Measurements from ENCODE around the gene CARD18. TPM values are rescaled to one million over a fixed set of nuclear protein-coding genes. Genes with fewer than 3 reads are reported as not detected.
"Not testable (repeated sequence)": the region's sequence is repeated elsewhere in the genome, so short reads cannot be mapped to it uniquely, and the experiment has no call there.

The CARD18 gene
- total and polyA plus RNA-seq, 2 experiments from 2014 or later: not detected

- not testable (repeated sequence) for H2AFZ ChIP-seq; H3K27me3 Mint-ChIP-seq (ENCODE audit: insufficient read depth, low read depth, poor library complexity); H3K9me2 ChIP-seq (ENCODE audit: insufficient read depth); H3K79me2 ChIP-seq (replicated peaks; ENCODE audit: insufficient read depth); H4K20me1 ChIP-seq (replicated peaks; ENCODE audit: insufficient read depth); ATAC-seq; H3K4me3 Mint-ChIP-seq; H3K27me3 ChIP-seq (ENCODE audit: insufficient read depth); H3F3A ChIP-seq (replicated peaks; ENCODE audit: low read depth); H3K4me1 ChIP-seq (ENCODE audit: insufficient read depth); H3K36me3 ChIP-seq (ENCODE audit: insufficient read depth); H3K27ac ChIP-seq (ENCODE audit: low read depth); H3K27ac Mint-ChIP-seq; H3K4me3 ChIP-seq; H3K4me2 ChIP-seq; DNase-seq (ENCODE audit: low spot score)
- Mint-ChIP-seq H3K36me3 (ENCODE audit: low read depth) (peaks cover 18% of the 10 kb centered on the region), H3K9me3 (peaks cover 17% of the 10 kb centered on the region), H3K4me1 (peaks cover 10% of the 10 kb centered on the region; the same call in 2 of the 3 replicates)
These were observed 32.2 kb downstream of the CARD18 start for GRCh38 chr11:105107226-105107825.

GRCh38 chr11:105106140-105106539 lies 33.4 kb downstream of the CARD18 start:
- no peak overlapping the region for H3K4me3 ChIP-seq
- no peak overlapping the region for H3K4me3 Mint-ChIP-seq
- H3K27me3 ChIP-seq (ENCODE audit: insufficient read depth): no peaks in the 10 kb centered on the region
- peaks cover 17% of the 10 kb centered on the region for H3K9me3 Mint-ChIP-seq
- peaks cover 10% of the 10 kb centered on the region; the same call in 2 of the 3 replicates for H3K4me1 Mint-ChIP-seq
- H3K27ac ChIP-seq (ENCODE audit: low read depth): no peak overlapping the region
- H3K36me3 Mint-ChIP-seq (ENCODE audit: low read depth): peaks cover 18% of the 10 kb centered on the region
- no peak for ATAC-seq
- H3K9me2 ChIP-seq (ENCODE audit: insufficient read depth): peaks cover 9% of the 10 kb centered on the region
- no peaks in the 10 kb centered on the region for H4K20me1 ChIP-seq (replicated peaks; ENCODE audit: insufficient read depth)
- no peak overlapping the region for H2AFZ ChIP-seq
- no peaks in the 10 kb centered on the region for H3K79me2 ChIP-seq (replicated peaks; ENCODE audit: insufficient read depth)
- peaks cover 1% of the 10 kb centered on the region for H3K27me3 Mint-ChIP-seq (ENCODE audit: insufficient read depth, low read depth, poor library complexity)
- H3K27ac Mint-ChIP-seq: no peak overlapping the region
- DNase-seq (ENCODE audit: low spot score): no peak
- peaks cover 8% of the 10 kb centered on the region; the same call in 1 of the 2 replicates for H3K4me1 ChIP-seq (ENCODE audit: insufficient read depth)
- H3K36me3 ChIP-seq (ENCODE audit: insufficient read depth): peaks cover 5% of the 10 kb centered on the region; the same call in 1 of the 2 replicates
- TF ChIP-seq CREB1 (CRISPR knock-in tag; IDR thresholded peaks at IDR 0.05; ENCODE audit: low read depth) (no peak), EZH2 (IDR thresholded peaks at IDR 0.05; ENCODE audit: low read depth, unreplicated experiment) (no peak), POLR2AphosphoS5 (IDR thresholded peaks at IDR 0.05; ENCODE audit: low read depth) (no peak)
- TF ChIP-seq, protein P1, sequence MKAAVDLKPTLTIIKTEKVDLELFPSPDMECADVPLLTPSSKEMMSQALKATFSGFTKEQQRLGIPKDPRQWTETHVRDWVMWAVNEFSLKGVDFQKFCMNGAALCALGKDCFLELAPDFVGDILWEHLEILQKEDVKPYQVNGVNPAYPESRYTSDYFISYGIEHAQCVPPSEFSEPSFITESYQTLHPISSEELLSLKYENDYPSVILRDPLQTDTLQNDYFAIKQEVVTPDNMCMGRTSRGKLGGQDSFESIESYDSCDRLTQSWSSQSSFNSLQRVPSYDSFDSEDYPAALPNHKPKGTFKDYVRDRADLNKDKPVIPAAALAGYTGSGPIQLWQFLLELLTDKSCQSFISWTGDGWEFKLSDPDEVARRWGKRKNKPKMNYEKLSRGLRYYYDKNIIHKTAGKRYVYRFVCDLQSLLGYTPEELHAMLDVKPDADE (IDR thresholded peaks at IDR 0.05): no peak
- TF ChIP-seq, protein P2, sequence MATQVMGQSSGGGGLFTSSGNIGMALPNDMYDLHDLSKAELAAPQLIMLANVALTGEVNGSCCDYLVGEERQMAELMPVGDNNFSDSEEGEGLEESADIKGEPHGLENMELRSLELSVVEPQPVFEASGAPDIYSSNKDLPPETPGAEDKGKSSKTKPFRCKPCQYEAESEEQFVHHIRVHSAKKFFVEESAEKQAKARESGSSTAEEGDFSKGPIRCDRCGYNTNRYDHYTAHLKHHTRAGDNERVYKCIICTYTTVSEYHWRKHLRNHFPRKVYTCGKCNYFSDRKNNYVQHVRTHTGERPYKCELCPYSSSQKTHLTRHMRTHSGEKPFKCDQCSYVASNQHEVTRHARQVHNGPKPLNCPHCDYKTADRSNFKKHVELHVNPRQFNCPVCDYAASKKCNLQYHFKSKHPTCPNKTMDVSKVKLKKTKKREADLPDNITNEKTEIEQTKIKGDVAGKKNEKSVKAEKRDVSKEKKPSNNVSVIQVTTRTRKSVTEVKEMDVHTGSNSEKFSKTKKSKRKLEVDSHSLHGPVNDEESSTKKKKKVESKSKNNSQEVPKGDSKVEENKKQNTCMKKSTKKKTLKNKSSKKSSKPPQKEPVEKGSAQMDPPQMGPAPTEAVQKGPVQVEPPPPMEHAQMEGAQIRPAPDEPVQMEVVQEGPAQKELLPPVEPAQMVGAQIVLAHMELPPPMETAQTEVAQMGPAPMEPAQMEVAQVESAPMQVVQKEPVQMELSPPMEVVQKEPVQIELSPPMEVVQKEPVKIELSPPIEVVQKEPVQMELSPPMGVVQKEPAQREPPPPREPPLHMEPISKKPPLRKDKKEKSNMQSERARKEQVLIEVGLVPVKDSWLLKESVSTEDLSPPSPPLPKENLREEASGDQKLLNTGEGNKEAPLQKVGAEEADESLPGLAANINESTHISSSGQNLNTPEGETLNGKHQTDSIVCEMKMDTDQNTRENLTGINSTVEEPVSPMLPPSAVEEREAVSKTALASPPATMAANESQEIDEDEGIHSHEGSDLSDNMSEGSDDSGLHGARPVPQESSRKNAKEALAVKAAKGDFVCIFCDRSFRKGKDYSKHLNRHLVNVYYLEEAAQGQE (IDR thresholded peaks at IDR 0.05; ENCODE audit: unreplicated experiment): no peak
- no peak overlapping the region for H3K4me2 ChIP-seq
- H3F3A ChIP-seq (replicated peaks; ENCODE audit: low read depth): no peaks in the 10 kb centered on the region

All from GM23338 (cell line).